Stimulated activated CD4-positive, alpha-beta T cell treated with anti-CD3 and anti-CD28 coated beads, TNF-alpha, amount 100 ng/mL, for 4 hours (primary cell): ENCODE measurements around the gene SHC1.

Source experiments
- DNase-seq, 3 experiments: peaks; one replicate each; pipeline ENCODE4 v3.0.0-alpha.2; 2020; ENCODE audit warnings: low read depth in 3 of 3

Gene SHC1

GRCh38 chr1:154957091-154957657 is 13.4 kb downstream of the SHC1 start:
- DNase-seq = no peak

GRCh38 chr1:154956544-154956941 is 14.0 kb downstream of the SHC1 start:
- DNase-seq = no peak

GRCh38 chr1:154955718-154956543 is 14.6 kb downstream of the SHC1 start, which contains the start of gene PBXIP1:
Gene PBXIP1, minus strand, starts transcription at chr1:154956099. Its CDS starts 2,378 bp downstream, at chr1:154953721.
- DNase-seq = peak in 2 of 3 experiments; percentile 66 to 71

GRCh38 chr1:154955039-154955717 is 15.4 kb downstream of the SHC1 start:
- DNase-seq = peak in 2 of 3 experiments; percentile 58 to 71

- DNase-seq = no peak
Measured at GRCh38 chr1:154954541-154954940, 16.0 kb downstream of the SHC1 start.

GRCh38 chr1:154953611-154954038 is 16.9 kb downstream of the SHC1 start:
- no peak for DNase-seq

- no peak for DNase-seq
Measured at GRCh38 chr1:154952664-154953063, 17.9 kb downstream of the SHC1 start.

GRCh38 chr1:154951901-154952657 is 18.5 kb downstream of the SHC1 start:
- DNase-seq = peak in 2 of 3 experiments; percentile 32 to 33

GRCh38 chr1:154948079-154948478 is 22.5 kb downstream of the SHC1 start:
- DNase-seq = no peak

- no peak for DNase-seq
Measured at GRCh38 chr1:154945962-154946850, 24.3 kb downstream of the SHC1 start.

- no peak for DNase-seq
Measured at GRCh38 chr1:154945160-154945961, 25.2 kb downstream of the SHC1 start.

- DNase-seq = no peak
Measured at GRCh38 chr1:154944401-154945159, 26.0 kb downstream of the SHC1 start.

- DNase-seq = no peak
Measured at GRCh38 chr1:154943649-154944400, 26.7 kb downstream of the SHC1 start.

GRCh38 chr1:154941333-154942013 is 29.1 kb downstream of the SHC1 start:
- no peak for DNase-seq

- no peak for DNase-seq
Measured at GRCh38 chr1:154940651-154941194, 29.8 kb downstream of the SHC1 start.

GRCh38 chr1:154940213-154940560 is 30.4 kb downstream of the SHC1 start:
- DNase-seq = no peak

GRCh38 chr1:154938604-154939399 is 31.7 kb downstream of the SHC1 start:
- no peak for DNase-seq
